Sigmoid colon (tissue), 4 donors: ENCODE results near the gene ADARB2.

Experiments used
- CTCF ChIP-seq, 4 experiments: fragments of 450-650 bp in 3 of 4; fragments of 200-600 bp in 1 of 4; IDR thresholded peaks; one replicate each; pipeline ENCODE4 v1.5.1; 2016 to 2019; ENCODE audit warnings: antibody characterized with exemption in 4 of 4, mild to moderate bottlenecking in 3 of 4, moderate library complexity in 2 of 4
- POLR2A ChIP-seq, 2 donors: fragments of 450-650 bp; IDR thresholded peaks; one replicate each; pipeline ENCODE4 v1.6.1; 2016; ENCODE audit warnings: antibody characterized with exemption in 2 of 2, mild to moderate bottlenecking in 2 of 2, moderate library complexity in 2 of 2
- POLR2AphosphoS5 ChIP-seq, 4 donors: sonication (generic); formaldehyde crosslinking; IDR thresholded peaks; one replicate each; pipeline ENCODE4 v1.6.1; 2017; ENCODE audit warnings: antibody characterized with exemption in 4 of 4

DNA sequence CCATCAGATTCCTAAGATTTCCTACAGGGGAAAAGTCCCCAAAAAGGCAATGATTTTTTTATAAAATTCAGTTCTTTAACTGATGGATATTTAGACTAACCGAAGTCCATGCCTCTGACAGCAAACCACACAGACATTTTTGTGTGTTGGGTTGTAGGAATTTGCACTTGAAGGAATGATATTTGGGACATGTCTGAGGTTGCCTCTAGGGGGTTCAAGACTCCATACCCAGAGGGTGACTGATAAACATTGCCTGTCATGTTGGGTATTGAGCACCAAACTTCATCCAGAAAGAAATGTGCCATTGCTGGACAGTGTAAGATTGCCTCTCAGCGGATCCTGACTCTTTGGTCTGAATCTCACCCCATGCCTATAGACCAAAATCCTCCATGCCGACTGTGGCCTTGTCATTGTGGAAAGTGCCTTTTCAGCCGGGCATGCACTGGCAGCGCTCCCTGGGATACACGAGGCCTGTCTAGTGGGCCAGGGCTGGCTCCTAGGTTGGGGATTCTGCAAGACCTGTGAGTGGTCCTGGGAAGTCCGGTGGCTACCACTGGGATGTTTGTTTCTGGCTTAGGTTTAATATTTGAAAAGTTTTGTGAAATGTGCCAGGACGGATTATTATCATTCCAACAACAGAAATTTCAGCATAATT is 428.2 kb downstream of the ADARB2 start:
- TF ChIP-seq CTCF (IDR thresholded peaks at IDR 0.05) (no peak), POLR2AphosphoS5 (IDR thresholded peaks at IDR 0.05) (no peak), POLR2A (IDR thresholded peaks at IDR 0.05) (no peak)
